IPS DF 6.9 (cell line): Measurements from ENCODE around the gene CALCOCO1.

ENCODE experiments used
- DNase-seq: peaks from one replicate; pipeline ENCODE4 v3.0.0-alpha.2; 2013; ENCODE audit warnings: low read depth, low spot score
- H3K27ac ChIP-seq: one replicate; pipeline ENCODE4 v1.5.1; 2013; ENCODE audit warnings: low read length, control low read depth
- H3K27me3 ChIP-seq: 2 replicates; pipeline ENCODE4 v1.6.1; 2013; ENCODE audit warnings: mild to moderate bottlenecking, low read length; ENCODE audit not compliant: control insufficient read depth, insufficient read depth
- H3K36me3 ChIP-seq: 2 replicates; pipeline ENCODE4 v1.6.1; 2013; ENCODE audit warnings: low read length; ENCODE audit not compliant: control insufficient read depth, insufficient read depth
- H3K4me1 ChIP-seq: 2 replicates; pipeline ENCODE4 v1.6.1; 2013; ENCODE audit warnings: low read length; ENCODE audit not compliant: control insufficient read depth, insufficient read depth
- H3K4me3 ChIP-seq: 2 replicates; pipeline ENCODE4 v1.5.1; 2013; ENCODE audit warnings: mild to moderate bottlenecking, low read length
- H3K9me3 ChIP-seq: 2 replicates; pipeline ENCODE4 v1.6.1; 2013; ENCODE audit warnings: low read length, inconsistent platforms; ENCODE audit not compliant: control insufficient read depth, insufficient read depth
- WGBS: extraction: QIAGEN DNeasy Blood & Tissue Kit; methylation state at CpG from one replicate; pipeline ENCODE4 v1.1.7; 2013; ENCODE audit warnings: mixed read lengths, missing lambda C conversion rate; ENCODE audit not compliant: insufficient read length, insufficient coverage; 5-methylcytosine and 5-hydroxymethylcytosine counted together

The CALCOCO1 gene

DNA sequence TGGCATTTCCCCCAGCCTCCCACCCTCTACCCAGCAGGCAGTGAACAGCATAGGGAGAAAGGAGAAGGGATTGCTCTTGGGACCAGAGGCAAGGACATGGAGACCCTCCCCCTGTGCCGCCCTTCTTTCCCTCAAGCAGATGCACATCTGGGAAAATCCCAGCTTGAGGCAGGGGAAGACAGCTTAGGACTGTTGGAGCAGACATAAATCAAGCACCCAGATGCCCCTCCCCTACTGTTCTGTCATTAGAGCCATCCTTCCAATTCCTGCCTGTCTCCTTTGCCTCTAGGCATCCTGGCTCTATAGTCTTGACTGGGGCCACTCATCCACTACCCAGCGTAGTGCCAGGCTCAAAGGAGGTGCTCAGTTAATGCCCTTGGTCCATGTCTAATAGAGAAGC, 32.0 kb upstream of the CALCOCO1 start:
- DNase-seq: no peak
- WGBS: no CpG with 5 or more reads among the region's 2 CpGs
- Histone ChIP-seq H3K4me3 (no peak overlapping the region), H3K27ac (no peak overlapping the region), H3K9me3 (no peaks in the 10 kb centered on the region), H3K4me1 (peaks cover 9% of the 10 kb centered on the region; the same call in 1 of the 2 replicates), H3K27me3 (peaks cover 5% of the 10 kb centered on the region; the same call in 1 of the 2 replicates), H3K36me3 (no peaks in the 10 kb centered on the region)

DNA sequence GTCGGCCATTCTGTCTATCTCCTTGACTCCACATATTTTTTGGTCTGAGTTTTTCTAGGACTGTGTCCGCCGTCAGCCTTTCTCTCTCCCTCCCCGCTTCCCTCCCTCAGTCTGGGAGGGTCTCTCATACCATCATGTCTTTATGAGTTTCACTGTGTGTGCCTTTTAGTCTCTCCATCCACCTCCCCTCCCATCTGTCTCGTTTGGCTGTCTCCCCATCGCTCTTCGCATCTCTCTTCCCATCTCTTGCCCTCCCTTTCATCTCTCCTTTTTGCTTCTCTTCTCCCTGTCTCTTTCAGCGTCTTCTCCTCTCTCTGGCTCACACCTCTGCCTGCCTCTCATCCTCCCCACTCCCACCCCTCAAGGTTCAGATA, 31.5 kb upstream of the CALCOCO1 start:
- H3K36me3 ChIP-seq: no peaks in the 10 kb centered on the region
- H3K27me3 ChIP-seq: peaks cover 9% of the 10 kb centered on the region; the same call in 1 of the 2 replicates
- no peaks in the 10 kb centered on the region for H3K9me3 ChIP-seq
- no CpG with 5 or more reads among the region's 8 CpGs for WGBS
- no peak for DNase-seq
- H3K27ac ChIP-seq: no peak overlapping the region
- H3K4me1 ChIP-seq: peaks cover 9% of the 10 kb centered on the region; the same call in 1 of the 2 replicates
- H3K4me3 ChIP-seq: no peak overlapping the region

DNA sequence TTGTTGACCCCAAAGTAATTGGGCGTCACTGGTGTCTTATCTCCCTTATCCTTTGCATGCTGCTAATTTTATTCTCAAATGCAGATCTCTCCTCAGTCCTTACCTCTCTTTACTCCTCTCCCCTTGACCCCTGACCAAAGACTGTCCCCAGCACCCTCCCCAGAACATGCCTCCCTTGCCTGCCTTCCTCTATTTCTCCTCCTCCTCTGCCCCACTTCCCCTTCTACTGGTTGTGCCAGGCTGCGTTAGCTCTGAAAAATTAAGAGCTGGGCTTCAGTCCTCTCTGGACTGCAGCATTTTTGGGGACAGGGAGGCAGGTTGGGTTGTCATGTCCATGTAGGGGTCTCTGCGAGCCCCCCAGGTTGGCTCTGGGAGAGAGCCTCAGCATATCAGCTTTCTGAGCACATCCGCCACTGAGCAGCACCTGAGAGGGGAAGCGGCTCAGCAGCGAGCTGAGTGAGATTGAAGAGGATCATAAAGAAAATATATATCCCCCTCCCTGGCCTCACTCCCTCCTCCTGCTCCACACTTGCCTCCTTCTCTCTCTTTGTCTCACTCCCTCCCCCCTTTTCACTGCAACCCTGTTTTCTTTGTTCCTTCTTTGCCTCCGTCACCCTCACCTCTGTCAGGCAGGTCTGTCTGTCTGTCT, 31.0 kb upstream of the CALCOCO1 start:
- no peak overlapping the region for H3K4me3 ChIP-seq
- no peak overlapping the region for H3K27ac ChIP-seq
- peaks cover 9% of the 10 kb centered on the region; the same call in 1 of the 2 replicates for H3K4me1 ChIP-seq
- H3K36me3 ChIP-seq: no peaks in the 10 kb centered on the region
- DNase-seq: no peak
- no CpG with 5 or more reads among the region's 7 CpGs for WGBS
- no peaks in the 10 kb centered on the region for H3K9me3 ChIP-seq
- H3K27me3 ChIP-seq: peaks cover 14% of the 10 kb centered on the region; the same call in 1 of the 2 replicates

DNA sequence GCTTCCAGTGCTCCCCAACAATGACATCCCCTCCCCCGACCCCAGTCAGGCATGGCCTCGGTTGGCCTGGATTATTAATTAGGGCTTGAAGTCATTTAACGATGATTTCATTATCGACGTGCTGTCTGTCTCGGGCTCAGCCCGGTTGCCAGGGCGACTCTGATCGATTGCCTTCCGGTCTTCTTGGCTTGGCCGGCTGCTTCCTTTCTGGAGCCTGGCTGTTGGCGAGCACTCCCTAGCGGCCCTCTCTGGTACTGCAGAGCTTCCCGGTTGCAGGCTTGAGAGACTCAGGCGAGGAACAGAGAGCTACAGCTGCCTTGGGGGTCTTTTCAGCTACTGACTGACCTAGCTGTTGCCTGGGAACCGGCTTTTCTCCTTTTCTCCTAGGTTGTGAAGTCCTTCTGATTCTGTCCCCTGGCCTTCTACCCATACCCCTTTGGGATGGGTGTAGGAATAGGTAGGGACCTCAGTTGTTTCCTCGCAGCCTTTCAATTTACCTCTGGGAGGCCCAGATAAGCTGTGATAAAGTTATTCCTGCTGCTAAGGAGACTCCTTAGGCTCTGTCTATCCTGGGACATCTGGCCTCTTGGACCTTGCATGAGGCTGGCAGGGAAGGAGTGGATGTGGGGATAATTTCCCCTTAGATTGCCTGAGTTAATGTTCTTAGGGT, 30.0 kb upstream of the CALCOCO1 start:
- H3K36me3 ChIP-seq: no peaks in the 10 kb centered on the region
- peaks cover 24% of the 10 kb centered on the region for H3K27me3 ChIP-seq
- peaks cover 9% of the 10 kb centered on the region; the same call in 1 of the 2 replicates for H3K4me1 ChIP-seq
- peak; percentile 98 for DNase-seq
- no peaks in the 10 kb centered on the region for H3K9me3 ChIP-seq
- no peak overlapping the region for H3K27ac ChIP-seq
- WGBS: no CpG with 5 or more reads among the region's 17 CpGs
- H3K4me3 ChIP-seq: peak overlapping the region; percentile 18; the same call in 1 of the 2 replicates

DNA sequence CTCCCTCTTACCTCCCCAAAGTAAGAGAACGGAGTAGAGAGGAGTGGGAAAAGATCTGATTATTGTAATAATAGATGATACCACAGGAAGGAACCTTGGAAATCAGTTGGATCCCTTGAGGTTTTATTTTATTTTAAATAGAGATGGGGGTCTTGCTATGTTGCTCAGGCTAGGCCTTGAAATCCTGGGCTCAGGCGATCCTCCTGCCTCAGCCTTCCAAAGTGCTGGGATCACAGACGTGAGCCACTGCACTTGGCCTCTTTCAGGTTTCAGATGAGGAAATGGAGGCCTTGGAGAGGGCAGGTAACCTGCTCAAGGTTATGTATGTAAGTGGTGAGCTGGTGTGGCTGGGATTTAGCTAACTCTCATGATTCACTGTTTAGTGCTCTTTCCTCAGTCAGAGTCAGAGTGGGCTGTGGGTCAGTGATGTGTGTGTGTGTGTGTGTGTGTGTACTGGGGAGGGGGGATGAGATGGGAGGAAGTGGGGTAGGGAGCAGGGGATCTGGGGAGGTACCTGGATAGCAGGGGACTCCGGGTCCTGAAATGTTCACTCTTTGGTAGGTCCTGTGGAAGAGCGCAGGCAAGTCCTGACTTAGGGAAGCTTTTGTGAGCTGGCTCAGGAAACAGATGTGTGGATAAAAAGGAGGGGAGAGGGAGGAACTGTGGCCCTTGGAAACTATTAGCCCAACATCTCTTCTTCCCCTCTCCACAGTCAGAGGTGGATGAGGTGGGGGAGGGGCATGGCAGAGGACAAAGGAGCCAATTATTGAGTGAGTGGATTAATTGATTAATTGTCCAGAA, 29.2 kb upstream of the CALCOCO1 start:
- H3K4me3 ChIP-seq: peak overlapping the region; percentile 18; the same call in 1 of the 2 replicates
- H3K9me3 ChIP-seq: no peaks in the 10 kb centered on the region
- no peaks in the 10 kb centered on the region for H3K36me3 ChIP-seq
- no peak overlapping the region for H3K27ac ChIP-seq
- H3K4me1 ChIP-seq: peaks cover 9% of the 10 kb centered on the region; the same call in 1 of the 2 replicates
- DNase-seq: no peak
- no CpG with 5 or more reads among the region's 5 CpGs for WGBS
- peaks cover 26% of the 10 kb centered on the region for H3K27me3 ChIP-seq

DNA sequence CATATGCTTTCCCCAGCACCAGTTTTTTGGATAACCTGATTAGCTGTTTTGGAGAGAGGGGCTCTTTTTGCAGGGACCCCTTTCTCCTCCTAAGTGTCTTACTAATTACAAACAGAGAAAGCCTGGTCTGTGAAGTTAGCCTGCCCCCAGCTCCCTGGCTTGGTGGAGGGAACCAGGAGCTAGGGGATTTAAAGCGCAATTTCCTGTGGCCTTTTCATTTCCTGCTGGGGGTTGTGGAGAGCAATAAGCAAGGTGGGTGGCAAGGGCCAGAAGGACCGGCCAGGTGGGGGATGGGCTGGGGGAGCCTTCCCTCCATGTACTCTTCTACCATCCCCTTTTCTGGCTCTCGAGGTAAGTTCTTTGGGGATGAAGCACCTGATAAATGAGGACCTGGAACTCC, 28.6 kb upstream of the CALCOCO1 start:
- H3K4me3 ChIP-seq: no peak overlapping the region
- no CpG with 5 or more reads among the region's 3 CpGs for WGBS
- no peaks in the 10 kb centered on the region for H3K36me3 ChIP-seq
- no peak for DNase-seq
- H3K27ac ChIP-seq: no peak overlapping the region
- no peaks in the 10 kb centered on the region for H3K9me3 ChIP-seq
- peaks cover 10% of the 10 kb centered on the region; the same call in 1 of the 2 replicates for H3K4me1 ChIP-seq
- peaks cover 30% of the 10 kb centered on the region for H3K27me3 ChIP-seq

DNA sequence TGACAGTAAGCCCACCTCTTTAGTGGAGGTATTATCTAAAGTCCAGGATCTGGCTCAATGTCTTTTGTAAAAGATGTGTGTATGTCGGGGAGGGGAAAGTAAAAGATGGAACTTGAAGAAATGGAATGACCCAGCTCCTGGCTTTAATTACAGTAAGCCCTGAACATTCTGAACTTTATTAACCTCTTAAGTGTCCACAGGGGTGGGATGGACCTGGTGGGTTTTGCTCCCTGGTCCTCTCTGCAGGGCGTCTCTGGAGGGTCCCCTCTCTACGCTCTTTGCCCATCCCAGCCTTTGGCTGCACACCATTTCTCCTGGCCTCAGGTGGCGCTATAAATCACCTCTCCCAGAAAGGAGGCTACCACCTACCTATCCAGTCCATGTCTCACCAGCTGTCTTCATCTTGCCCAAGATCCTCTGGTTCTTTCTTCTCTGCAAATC, 28.2 kb upstream of the CALCOCO1 start:
- H3K27me3 ChIP-seq: peaks cover 35% of the 10 kb centered on the region
- DNase-seq: no peak
- no peak overlapping the region for H3K4me3 ChIP-seq
- H3K4me1 ChIP-seq: peaks cover 12% of the 10 kb centered on the region; the same call in 1 of the 2 replicates
- no peaks in the 10 kb centered on the region for H3K9me3 ChIP-seq
- no CpG with 5 or more reads among the region's 4 CpGs for WGBS
- no peak overlapping the region for H3K27ac ChIP-seq
- no peaks in the 10 kb centered on the region for H3K36me3 ChIP-seq

DNA sequence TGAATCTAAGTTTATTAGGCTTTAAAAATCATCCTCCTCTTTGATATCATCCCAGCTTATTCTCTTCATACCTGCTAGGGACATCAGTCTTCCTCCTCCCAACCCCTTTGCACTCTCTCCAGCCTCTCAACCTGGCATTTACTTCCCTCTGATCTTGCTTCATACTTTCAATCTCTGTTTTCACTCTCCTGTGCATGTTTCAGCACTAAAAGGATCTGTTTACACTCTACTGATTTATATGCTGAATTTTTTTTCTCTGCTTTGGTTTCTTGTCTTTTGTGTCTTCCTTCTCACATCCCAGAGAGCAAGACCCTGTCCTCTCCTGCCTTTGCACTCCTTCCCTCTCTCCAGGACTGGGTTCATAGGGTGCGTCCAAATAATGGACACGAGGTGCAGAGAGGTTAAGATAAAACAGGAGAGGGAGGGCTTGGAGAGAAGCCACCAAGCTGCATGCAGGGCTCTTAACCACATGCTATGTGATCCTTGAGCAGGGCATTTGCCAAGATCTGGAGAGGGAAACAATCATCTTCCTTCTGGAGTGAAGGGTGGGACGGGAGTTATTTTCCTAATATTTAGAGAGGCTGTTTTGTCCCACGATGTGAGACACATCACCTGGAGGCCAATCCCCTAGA, 27.5 kb upstream of the CALCOCO1 start:
- Histone ChIP-seq H3K4me3 (no peak overlapping the region), H3K27me3 (peaks cover 42% of the 10 kb centered on the region)

DNA sequence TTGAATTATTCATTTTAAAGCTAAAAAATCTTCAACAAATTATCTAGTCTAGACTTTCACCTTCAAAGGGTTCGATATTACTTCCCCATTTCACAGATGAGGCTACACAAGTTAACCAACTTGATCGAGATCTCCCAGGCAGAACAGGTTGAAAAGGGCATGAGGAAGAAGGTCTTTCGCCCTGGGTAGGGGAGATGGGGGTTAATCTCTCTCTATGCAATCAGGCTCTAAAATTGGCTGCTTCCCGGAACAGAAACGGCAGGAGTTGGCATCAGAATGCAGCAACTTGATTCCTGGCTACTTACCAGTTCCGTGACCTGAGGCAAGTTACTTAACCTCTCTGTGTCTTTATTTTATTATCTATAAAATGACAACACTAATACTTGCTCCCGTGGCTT, 26.9 kb upstream of the CALCOCO1 start:
- WGBS: no CpG with 5 or more reads among the region's 7 CpGs
- Histone ChIP-seq H3K9me3 (no peaks in the 10 kb centered on the region), H3K4me3 (no peak overlapping the region), H3K4me1 (peaks cover 12% of the 10 kb centered on the region; the same call in 1 of the 2 replicates), H3K36me3 (no peaks in the 10 kb centered on the region), H3K27me3 (peaks cover 48% of the 10 kb centered on the region), H3K27ac (no peak overlapping the region)
- no peak for DNase-seq

More for the DNA sequence above, 27.5 kb upstream of the CALCOCO1 start:
- H3K4me1 ChIP-seq: peaks cover 12% of the 10 kb centered on the region; the same call in 1 of the 2 replicates
- DNase-seq: no peak
- H3K36me3 ChIP-seq: no peaks in the 10 kb centered on the region
- no peaks in the 10 kb centered on the region for H3K9me3 ChIP-seq
- WGBS: no CpG with 5 or more reads among the region's 4 CpGs
- no peak overlapping the region for H3K27ac ChIP-seq

DNA sequence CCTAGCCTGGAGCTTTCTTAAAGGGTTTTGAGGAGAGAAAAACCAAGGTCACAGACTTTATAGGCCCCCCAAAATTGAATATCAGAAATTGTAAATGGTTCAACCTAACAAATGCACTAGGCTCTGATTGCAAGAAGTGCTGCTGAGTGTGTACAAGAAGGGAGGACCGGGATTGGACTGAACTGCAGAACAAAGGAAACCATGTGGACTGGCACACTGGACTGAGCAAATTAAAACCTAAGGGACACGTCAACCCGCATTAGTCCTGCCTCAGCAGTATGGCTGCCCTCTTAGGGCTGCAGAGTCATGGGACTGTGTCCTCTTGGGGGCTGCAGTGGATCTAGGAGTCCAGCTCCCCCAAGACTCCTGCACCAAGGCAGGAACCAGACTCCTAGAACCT, 25.4 kb upstream of the CALCOCO1 start:
- WGBS: no CpG with 5 or more reads among the region's 3 CpGs
- Histone ChIP-seq H3K27ac (no peak overlapping the region), H3K4me3 (no peak overlapping the region), H3K27me3 (peaks cover 63% of the 10 kb centered on the region), H3K36me3 (no peaks in the 10 kb centered on the region), H3K4me1 (peaks cover 12% of the 10 kb centered on the region; the same call in 1 of the 2 replicates), H3K9me3 (no peaks in the 10 kb centered on the region)
- no peak for DNase-seq
